Esophagus muscularis mucosa (tissue), 3 donors: ENCODE data around the gene DPM1.

ENCODE experiments used
- CTCF ChIP-seq, 3 experiments: fragments of 200-600 bp in 2 of 3; fragments of 450-650 bp in 1 of 3; sonication (generic) in 2 of 3; IDR thresholded peaks; one replicate each; pipeline ENCODE4 v1.5.1; 2017 to 2019; ENCODE audit warnings: antibody characterized with exemption in 3 of 3, mild to moderate bottlenecking in 2 of 3, moderate library complexity in 1 of 3
- POLR2A ChIP-seq: fragments of 450-650 bp; IDR thresholded peaks from one replicate; pipeline ENCODE4 v1.6.1; 2017; ENCODE audit warnings: antibody characterized with exemption, moderate library complexity, mild to moderate bottlenecking, low read depth

GRCh38 chr20:50913690-50914375 lies 44.5 kb downstream of the DPM1 start:
- TF ChIP-seq CTCF (IDR thresholded peaks at IDR 0.05) (no peak), POLR2A (no peak)
